GM19468 (cell line): ENCODE data around the gene UBN1.

ENCODE experiments used
- ATAC-seq: cut with Tn5 transposase; IDR thresholded peaks from one replicate; pipeline ENCODE4 v1.9.1; 2021; ENCODE audit warnings: mild to moderate bottlenecking, moderate library complexity, moderate number of reproducible peaks; ENCODE audit not compliant: unreplicated experiment; ENCODE audit errors: extremely low read depth

The UBN1 gene

DNA sequence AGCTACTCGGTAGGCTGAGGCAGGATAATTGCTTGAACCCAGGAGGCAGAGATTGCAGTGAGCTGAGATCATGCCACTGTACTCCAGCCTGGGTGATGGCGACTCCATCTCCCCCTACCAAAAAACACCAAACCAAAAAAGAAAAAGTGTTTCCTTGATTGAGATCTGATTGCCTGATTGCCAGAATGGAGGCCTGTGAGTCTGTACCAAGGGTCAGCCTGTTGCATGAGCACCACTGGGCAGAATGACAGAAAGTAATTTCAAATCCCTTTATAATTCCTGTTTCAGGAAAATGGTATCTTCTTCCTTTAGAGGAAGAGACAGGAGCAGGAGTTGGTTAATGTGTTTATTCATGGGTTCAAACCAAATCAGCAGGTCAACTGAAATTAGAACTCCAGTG lies 8.5 kb downstream of the UBN1 start:
- no peak for ATAC-seq

DNA sequence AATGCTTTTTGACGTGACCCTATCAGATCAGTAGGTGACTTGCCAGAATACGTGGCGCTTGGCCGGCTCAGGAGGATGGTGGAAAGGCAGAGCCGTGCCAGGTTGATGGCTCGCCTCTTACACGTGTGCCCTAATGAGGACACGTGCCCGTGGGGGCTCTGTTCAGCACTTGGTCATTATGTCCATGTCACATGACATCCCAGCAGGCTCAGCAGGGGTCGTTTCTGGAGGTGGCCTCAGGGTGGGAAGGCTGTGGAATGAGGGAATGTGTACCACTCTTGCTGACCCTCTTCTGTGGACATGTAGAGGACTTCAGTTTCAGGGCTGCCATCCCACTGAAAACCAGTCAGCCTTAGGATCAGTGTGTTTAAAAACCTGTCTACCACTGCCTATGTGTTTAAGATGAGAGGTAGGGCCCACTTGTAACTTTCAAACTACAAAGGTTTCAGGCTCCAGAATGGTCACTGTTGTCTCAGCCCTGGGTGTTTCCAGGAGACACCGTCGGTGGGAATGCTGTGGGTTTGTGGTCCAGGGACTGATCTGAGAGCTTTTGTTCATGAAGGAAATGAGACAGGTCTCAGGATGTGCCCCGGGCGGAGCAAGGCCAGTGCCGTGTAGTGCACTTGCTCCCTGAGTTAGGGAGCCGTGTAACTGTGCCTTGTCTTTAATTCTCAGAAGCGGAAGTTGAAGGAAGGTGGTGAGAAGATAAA lies 12.1 kb downstream of the UBN1 start:
- ATAC-seq: no peak

DNA sequence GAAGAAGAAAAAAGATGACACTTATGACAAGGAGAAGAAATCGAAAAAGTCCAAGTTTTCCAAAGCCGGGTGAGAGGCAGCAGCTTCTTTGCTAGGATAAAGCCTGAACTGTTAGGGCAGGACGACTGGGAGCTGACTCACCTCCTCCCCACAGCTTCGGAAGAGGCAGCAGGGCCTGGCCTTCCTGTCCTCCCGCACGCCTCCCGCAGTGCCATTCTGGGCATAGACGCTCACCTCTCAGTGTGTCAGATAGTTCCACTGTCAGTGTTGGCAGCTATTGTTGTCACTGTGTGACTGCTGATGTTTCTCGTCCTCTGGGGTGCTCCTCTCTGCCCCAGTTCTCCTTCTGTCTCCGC lies 12.6 kb downstream of the UBN1 start:
- ATAC-seq: no peak

DNA sequence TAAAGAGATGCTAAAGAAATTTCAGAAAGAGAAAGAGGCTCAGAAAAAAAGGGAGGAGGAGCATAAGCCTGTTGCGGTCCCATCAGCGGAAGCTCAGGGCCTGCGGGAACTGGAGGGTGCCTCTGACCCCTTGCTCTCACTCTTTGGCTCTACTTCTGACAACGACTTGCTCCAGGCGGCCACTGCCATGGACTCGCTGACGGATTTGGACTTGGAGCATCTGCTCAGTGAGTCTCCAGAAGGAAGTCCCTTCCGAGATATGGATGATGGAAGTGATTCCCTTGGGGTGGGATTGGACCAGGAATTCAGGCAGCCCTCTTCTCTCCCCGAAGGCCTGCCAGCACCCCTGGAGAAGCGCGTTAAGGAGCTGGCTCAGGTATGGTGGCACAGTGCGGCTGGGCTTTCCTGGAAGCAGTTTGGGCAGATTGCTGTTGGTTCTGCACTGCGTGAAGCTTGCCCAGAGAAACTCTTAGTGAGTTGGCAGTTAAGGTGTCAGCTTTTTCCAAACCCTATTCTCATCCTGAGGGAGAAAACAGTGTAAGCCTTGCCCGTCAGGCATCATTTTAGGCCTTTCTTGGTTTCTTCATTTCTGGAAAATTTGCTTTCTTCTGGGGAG lies 13.6 kb downstream of the UBN1 start:
- ATAC-seq: no peak

DNA sequence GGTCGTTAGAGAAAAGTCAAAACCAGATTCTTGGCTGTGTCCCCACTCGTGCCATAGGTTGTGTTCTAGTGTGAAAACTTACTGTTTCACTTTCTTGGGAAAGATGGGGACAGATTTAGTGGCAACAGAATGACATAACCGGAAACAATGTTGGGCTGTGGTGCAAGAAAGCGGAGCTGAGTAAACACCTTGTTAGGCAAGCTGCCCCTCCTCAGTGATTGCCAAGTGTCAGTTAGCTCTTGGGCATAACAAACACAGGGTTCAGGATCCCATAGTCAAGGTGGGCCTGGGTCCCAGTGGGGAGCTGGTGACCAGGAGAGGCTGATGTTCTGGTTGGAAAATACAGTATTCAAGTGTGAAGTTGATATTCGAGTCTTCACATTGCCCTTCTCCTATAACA lies 15.4 kb downstream of the UBN1 start:
- no peak for ATAC-seq

DNA sequence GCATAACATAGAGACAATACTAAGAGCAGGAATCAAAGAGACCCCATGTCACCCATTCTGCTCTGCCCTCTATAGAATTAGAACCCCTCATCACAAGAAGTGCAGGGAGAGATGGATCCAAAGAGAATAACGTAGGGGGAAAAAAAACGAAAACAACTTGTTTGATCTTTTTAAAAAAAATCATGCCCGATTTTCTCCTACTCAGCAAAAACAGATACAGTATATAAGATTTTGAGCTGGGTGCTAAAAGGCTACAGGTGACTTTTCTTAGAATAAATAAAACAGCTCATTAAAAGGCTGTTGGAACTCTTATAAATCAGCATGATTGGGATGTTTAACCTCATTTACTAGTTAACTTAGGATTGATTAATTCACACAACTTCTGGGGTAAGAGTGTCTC lies 17.4 kb downstream of the UBN1 start:
- no peak for ATAC-seq

DNA sequence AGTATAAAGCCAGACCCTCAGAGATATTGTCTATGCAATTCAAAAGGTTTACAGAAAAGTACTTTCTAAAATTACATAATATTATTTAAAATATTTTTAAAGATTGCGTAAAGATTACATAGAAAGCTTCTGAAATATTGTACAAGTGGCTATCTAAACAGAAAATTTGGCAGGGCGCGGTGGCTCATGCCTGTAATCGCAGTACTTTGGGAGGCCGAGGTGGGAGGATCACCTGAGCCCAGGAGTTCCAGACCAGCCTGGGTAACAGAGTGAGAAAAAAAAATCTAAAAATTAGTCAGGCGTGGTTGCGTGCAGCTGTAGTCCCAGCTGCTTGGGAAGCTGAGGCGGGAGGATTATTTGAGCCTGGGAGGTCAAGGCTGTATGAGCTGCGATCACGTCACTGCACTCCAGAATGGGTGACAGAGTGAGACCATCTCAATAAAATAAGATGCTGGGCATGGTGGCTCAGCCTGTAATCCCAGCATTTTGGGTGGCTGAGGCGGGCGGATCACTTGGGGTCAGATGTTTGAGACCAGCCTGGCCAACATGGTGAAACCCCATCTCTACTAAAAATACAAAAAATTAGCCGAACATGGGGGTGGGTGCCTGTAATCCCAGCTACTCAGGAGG lies 18.1 kb downstream of the UBN1 start:
- no peak for ATAC-seq

DNA sequence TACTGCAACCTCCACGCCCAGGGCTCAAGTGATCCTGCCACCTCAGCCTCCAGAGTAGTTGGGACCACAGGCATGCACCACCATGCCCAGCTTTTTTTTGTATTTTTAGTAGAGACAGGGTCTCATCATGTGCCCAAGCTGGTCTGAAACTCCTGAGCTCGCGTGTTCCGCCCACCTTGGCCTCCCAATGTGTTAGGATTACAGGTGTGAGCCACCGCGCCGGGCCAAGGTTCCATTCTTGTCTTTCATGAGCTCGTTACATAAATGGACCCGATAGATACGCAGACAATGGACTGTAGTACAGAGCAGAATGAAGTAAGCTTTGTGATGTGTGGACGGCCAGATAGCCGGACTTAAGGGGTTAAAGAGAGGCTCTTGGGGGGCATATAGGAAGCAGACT lies 19.3 kb downstream of the UBN1 start:
- ATAC-seq: no peak

DNA sequence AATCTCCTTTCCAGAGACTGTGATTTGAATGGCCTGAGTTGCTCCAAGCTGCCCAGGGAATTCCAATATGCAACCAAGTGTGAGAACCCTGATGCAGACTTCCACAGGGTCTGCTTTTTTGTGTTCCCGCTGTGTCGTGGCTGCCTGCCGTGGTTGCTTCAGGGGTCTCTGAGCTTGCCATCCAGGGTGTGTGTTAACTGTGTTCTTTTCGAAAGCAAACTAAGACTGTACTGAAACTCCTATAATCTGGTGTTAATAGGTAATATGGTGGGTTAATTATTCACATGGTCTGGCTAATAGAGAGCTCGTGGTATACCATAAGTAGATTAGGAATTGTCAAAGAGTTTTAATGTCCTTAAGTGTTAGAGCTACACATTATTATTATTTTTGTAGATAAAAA lies 20.7 kb downstream of the UBN1 start:
- peak; percentile 32 for ATAC-seq

DNA sequence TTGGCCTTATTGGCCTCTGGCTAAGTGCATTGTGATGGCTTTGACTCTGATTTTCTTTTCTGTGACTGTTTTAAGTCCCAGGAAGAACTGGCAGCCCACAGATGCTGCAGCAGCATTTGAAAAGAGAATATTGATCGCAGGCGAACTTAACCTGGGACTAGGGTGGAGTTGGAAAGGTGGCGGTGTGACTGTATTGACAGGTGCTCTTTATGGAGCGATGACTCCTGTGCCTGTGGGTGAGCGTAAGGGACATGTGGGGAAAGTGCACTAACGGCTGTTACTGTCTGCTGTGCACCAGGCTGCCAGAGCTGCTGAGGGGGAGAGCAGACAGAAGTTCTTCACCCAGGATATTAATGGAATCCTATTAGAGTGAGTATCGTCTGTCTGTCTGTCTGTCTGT lies 21.3 kb downstream of the UBN1 start:
- ATAC-seq: no peak

DNA sequence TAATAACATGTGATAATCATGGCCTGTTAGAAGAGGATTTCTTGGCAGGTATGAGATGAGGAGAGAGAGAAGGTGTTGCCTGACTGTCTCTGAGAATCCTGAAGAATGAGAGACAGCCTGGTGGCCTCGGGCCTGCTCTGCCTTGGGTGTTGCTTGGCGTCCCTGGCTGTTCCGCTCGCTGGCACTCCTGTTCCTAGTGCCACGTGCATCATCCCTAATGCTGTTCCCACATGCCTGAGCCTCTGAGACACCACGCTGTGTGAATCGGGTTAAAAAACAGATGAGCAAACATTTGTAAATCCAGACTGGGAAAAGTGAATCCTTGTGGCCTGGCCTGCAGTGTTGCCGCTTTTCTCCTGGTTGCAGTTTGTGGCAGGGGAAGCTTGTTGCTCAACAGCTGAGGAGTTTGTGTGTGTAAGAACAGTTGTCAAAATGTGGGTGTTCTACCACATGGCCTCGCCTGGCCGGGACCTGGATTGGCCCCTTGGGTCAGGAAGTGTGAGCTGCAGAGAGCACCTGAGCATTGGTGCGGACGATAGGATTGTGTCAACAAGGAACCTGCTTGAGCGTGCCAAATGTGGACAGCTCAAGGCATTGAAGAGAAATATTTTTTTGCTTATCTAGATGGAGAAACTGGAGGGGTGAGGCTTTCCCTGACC lies 22.0 kb downstream of the UBN1 start:
- ATAC-seq: no peak

DNA sequence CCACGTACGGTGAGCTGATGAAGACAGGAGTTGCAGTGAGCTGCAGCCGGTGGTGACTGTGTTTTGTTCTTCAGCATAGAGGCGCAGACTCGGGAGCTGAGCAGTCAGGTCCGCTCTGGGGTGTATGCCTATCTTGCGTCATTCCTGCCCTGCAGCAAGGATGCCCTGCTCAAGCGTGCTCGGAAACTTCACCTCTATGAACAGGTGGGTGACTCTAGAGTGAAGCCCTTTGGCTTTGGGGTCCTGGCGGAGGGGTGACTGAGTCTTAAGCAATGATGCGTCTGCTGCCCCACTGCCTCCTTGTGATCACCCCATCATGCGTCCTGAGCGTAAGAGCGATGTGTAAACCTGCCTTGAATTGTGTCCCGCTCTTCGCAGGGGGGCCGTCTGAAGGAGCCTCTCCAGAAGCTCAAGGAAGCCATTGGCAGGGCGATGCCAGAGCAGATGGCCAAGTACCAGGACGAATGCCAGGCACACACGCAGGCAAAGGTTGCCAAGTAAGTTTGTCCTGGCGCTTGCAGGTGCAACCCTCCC lies 22.9 kb downstream of the UBN1 start:
- no peak for ATAC-seq

DNA sequence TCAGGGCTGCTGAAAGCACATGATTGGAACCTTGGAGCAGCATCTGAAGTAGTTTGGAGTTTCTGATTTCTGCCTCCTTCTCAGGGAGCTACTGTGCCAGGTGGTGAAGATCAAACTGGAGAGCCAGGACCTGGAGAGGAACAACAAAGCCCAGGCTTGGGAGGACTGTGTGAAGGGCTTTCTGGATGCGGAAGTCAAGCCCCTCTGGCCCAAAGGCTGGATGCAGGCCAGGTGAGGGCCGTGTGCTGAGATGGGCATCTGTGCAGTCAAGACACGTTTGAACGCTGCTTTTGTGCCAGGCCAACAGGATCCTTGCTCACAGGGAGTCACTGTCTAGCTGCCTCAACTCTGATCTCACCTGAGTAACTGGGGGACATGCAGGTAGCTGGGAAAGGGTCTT lies 23.8 kb downstream of the UBN1 start:
- no peak for ATAC-seq

DNA sequence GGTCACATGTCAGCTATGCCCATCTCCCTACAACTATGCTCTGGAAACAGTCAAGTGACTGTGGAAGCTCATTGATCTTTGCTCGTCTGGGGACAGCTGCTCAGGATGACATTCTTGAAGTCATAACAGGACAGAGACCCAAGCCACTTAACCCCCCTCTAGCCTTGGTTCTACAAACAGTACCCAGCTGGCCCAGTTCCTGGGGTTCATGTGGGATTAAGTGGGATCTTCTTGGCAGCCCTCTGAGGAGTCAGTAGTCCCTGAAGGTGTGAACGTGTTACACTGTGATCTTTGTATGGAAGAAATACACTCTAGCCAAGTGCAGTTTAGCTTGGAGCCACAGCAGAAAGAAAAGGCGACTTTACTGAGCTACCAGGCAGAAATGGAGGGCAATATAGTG lies 25.8 kb downstream of the UBN1 start:
- ATAC-seq: no peak

DNA sequence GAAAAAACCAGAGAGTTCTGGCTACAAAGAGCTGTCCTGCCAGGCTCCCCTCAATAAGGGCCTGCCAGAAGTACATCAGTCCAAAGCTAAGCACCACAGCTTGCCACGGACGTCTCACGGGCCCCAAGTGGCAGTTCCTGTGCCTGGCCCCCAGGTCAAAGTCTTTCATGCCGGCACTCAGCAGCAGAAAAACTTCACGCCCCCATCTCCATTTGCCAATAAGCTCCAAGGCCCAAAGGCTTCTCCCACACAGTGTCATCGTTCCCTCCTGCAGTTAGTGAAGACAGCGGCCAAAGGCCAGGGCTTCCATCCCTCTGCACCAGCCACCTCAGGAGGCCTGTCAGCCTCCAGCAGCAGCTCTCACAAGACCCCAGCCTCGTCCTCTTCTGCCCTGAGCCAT lies 27.4 kb downstream of the UBN1 start:
- ATAC-seq: no peak

DNA sequence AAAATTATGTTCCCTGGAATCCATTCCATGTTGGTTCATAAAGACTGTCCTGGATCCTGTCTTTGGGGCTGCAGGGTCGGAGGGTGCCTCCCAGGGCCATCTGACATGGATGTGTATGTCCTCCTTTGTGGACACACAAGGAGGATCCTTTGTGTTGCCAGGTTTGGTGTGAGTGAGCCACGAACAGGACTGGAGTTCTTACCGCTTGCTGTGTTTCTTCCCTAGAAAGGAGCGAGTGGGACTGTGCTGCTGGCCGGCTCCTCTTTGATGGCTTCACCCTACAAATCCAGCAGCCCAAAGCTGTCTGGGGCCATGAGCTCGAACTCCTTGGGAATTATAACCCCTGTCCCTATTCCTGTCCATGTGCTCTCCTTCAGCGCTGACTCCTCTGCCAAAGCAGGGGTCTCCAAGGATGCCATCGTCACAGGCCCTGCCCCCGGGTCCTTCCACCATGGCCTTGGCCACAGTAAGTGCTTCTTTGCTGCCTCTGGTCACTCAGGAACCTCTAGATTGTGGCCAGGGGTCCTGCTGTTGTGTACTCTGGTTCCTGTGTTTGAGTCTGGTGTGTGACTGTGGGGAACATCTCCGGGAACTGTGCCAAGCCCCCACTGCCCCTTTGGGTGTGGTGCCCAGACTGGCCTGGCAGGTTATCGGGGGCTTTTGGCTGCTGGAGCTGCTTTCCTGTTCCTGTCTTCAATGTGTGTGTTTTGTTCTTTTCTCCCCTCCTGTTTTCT lies 29.5 kb downstream of the UBN1 start:
- no peak for ATAC-seq

DNA sequence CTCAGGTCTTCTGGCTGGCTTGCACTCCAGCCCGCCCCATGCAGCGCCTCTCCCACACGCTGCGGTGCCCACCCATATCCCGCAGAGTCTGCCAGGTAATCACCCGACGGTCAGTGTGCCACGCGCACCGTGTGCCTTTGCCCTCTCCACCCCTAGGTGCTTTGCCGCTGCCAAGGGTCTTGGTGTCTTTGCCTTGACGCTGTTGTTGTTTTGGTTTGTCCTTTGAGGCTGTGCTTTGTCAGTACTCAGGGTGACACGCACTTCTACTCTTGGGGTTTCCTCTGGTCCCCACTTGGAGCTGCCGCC lies 30.1 kb downstream of the UBN1 start:
- ATAC-seq: no peak

DNA sequence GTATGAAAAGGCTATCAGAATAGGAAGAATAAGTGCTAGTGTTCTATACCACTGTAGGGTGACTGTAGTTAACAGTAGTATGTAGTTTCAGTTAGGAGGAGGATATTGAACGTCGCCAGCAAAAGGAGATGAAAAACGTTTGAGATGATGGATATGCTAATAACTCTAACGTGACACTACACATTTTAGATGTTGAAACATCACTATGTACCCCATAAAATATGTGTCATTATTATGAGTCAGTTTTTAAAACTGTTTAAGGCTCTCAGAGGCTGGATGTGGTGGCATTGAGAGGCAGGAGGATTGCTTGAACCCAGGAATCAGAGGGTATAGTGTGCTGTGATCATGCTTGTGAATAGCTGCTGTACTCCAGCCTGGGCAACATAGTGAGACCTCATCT lies 31.8 kb downstream of the UBN1 start:
- ATAC-seq: no peak

DNA sequence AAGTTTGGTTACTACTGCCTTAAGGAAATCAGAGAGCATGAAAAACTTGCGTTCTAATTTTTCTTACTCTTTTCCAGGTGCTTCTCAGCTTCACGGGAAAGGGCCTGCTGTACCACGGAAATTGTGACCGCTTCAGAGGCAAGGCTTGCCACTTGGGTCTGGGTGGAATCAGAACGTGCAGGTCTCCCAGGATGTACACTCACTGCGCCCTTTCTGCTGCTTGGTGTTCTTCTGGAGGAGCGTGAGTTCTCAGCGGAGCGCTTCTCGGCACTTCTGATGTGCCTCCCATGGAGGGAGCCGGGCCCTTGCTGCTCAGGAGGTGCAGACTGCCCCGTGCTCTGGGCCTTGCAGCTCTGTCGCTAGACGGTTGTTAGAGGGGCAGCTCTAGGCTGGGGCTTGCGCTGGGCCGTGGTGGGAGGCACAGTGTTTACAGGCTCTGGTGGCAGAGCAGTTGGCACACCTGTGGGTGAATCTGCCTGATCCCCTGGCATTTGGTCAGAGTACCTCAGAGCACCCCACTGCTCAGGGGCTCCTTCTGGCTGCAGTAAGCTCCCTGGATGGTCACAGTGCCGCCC lies 32.8 kb downstream of the UBN1 start:
- ATAC-seq: no peak

DNA sequence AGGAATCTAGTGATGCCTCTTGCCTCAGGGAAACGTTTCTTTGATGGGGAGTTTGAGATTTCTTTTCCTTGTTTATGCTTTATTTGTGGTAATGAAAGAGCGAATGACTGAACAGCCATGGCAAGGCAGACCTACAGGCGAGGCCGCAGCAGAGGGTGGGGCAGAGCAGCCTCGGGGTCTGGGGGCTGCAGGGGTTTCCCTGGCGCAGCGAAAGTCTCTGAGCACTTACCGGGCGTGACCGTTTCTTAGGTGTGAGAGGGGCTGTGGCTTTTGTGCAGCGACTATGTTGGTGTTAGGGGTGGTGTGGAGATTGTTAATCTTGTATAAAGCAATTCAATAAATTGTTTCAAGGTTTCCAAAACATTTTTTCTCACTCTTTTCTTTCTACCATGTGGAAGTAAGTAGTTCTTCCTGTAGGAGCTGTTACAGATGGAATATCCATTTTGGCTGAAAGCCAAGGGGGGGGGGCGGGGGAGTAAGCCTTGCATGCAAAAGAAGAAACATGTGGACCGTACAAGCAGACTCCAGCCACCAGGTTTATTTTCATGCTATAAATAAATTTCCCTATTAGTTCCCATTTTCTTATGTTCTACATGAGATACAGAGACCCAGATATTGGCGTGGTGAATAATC lies 34.8 kb downstream of the UBN1 start:
- ATAC-seq: no peak
